GM18499 (cell line): Measurements from ENCODE around the gene ASB7.
"Not testable (repeated sequence)": the region's sequence is repeated elsewhere in the genome, so short reads cannot be mapped to it uniquely, and the experiment has no call there.

ENCODE experiments used
- ATAC-seq: cut with Tn5 transposase; IDR thresholded peaks from one replicate; pipeline ENCODE4 v1.9.1; 2021; ENCODE audit warnings: moderate number of reproducible peaks; ENCODE audit not compliant: insufficient read depth, unreplicated experiment

Gene ASB7

DNA sequence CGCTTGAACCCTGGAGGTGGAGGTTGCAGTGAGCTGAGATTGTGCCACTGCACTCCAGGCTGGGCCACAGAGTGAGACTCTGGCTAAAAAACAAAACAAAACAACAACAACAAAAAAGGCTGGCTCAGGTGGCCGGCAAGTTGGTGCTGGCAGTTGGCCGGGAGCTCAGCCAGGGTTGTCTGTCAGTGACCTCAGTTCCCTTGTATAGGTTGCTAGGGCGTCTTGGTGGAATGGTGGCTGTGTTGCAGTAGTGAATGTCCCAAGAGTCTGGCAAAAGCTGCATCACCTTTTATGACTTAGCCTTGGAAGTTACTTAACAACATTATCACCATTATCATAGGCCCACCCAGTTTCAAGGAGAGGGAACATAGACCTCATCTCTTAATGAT lies 40.6 kb downstream of the ASB7 start:
- ATAC-seq: no peak

DNA sequence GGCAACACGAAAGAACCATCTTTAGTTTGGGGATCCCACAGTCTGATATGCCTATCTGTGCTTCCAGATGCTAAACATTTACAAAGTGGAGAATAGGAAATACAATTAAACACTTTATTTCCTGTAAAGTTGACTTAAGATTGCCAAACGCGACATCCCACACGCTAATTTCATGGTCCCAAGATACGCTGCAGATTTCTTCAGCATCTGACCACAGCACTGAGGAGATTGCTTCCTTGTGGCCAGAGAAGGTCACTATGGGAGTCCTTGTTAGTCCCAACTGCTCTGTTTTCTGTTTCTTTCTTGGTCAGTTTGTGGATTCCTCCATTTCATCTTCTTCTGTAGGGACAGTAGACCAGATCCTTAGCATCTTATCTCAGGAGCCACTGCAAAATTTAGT lies 43.3 kb downstream of the ASB7 start:
- ATAC-seq: no peak

DNA sequence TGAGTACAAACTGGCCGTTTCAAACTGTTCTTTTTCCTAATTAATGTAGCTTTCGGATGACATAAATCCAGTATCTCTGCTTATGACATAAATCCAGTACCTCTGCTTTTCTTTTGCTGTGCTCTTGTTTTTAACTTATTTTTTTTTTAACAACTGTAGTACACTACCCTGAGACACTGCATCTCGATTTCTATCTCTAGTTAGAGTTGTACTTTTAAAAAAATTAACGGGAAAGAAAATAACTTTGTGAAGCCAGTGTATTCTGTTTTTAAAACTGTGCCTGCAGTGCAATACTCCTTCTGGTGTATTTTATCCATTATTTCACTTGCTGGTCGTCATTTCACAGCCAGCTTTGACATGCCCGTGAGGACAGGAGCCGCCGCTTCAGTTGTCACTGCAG lies 46.6 kb downstream of the ASB7 start:
- ATAC-seq: no peak

DNA sequence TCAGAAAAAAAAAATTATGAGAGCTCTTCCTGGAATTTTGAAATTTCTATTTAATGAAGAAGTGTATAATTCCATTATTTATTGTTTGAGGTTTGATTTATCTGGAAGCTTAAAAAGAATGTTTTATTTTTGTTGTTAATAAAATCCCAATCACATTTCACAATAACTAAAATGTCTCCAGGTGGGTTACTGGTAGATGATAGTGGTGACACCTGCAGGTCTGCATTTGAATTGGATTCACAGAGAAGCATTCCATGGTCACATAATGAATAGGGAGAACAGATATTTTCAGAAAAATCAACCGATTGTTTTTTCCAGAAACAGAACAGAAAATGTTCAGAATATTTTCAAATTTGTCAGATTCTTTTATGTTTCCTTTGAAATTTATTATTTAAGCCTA lies 48.3 kb downstream of the ASB7 start:
- ATAC-seq: no peak

DNA sequence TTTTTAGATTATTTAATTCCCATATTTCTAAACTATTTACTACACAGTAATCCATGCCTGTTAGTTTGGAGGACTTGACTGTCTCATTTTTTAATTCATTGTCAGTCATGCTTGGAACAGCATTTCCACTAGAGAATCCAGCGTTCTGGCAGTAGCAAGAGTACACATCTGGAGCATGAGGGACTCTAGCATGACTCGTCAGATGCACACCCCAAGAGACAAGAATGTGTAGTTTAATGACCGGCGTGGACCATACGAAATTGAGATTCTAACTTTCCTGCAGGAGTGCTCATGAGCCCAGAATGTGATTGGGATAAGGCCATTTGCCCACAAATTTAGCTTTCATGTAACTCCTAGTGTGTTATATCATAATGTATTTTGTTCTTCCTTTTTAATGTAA lies 48.9 kb downstream of the ASB7 start:
- no peak for ATAC-seq

DNA sequence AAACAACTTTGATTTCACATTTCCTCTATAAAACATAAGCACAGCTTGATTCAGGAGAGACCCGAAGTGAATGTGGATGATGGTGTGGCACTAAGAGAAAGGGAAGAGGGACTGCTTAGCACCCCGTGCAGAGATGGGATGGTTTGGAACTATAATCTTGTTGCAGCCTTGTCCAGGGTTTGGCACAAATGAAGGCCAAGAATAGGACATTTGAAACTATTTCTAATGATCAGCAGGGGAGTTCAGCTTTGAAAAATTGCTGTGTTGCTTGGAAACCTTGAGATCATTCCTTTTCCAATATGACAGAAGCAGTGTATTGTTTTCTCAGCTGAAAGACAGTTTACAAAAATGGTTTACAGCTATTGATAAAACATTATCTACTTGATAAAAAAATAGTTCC lies 49.7 kb downstream of the ASB7 start:
- ATAC-seq: no peak

DNA sequence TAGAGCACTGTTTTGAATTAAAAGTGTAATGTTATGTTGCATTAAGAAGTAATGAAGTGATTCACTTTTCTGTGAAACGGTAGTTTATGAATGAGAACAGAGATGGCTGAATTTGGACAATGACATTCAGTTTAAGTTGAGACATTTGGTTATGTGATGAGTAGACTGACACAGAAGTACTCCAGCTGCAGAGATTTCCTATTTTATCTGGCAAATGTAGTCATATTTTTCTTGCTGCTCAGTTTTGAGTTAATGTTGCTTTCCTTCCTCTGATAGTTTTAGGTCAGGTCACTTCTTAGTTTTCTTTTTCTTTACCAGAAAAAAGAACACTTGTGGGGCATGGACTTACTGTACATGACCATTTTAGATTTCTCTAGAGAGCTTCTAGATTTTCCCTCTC lies 51.2 kb downstream of the ASB7 start:
- no peak for ATAC-seq

DNA sequence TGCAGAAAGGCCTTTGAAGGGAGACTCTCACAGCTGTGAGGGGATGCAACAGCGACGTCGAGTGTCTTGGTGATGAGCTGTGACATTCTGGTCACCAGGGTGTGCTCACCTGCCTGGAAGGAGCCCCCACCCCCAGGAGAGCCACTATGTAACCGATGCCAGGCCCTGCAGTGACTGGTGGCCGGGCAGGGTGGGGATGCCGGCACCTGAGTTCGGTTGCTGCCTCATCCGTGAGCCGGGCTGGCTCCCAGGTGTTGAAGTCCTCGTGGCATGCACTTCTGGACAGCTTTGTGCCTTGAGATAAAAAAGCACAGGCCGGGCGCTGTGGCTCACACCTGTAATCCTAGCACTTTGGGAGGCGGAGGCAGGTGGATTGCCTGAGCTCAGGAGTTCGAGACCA lies 56.5 kb downstream of the ASB7 start:
- ATAC-seq: no peak

DNA sequence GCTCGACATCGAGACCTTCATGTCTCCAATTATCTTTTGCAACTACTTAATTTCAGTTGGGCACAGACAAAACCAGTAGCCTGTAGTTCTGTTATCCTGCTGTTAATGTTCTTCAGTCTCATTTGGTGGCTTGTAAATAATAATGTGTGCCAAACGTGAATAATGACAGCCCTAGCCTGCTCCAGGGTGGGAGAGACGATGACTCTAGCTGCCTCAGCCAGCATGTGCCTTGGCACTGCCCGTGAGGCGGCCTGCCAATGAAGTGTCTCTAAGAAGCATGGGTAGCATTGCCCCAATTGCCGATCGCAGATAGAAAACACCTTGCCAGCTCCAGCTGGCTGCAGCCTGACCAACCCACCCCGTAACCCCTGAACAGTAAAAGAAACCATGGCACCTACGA lies 58.8 kb downstream of the ASB7 start:
- ATAC-seq: no peak

DNA sequence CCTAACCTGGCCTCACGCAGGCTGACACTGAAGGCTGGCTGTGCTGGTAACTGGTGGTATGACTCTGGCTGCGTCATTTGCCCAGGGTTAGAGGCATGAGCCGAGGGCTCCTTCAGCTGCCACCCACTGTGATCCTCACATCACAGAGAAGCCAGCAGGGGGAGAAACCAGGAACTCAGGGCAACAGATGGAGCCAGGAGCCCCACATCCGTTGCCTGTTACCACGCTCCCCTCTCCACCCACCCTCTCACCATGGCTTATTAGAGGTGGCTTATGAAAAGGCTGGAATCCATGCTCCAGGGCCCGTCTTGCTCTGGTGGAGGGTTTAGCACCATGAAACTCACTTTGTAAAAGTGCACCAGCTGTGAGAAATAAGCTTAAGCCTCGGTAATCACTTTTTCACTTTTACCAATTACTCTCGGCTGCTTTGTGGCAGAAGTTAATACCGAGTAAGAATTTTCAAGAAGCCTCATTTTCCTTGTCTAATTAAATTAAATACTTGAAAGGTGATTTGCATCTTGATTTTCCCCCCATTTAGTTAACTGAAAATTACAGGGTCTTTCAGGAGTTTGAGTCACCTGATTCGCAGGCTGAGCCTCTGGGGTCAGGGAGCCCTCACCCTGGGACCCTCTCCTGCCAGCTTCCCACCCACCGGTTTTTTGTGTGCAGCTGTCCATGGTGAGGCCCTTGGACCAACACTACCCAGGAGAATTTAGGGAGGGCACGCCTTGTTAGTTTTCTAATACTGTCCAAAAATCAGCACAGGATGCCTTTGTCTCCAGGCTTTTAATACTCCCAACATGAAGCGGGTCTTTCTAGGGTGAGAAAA lies 60.9 kb downstream of the ASB7 start:
- no peak for ATAC-seq

DNA sequence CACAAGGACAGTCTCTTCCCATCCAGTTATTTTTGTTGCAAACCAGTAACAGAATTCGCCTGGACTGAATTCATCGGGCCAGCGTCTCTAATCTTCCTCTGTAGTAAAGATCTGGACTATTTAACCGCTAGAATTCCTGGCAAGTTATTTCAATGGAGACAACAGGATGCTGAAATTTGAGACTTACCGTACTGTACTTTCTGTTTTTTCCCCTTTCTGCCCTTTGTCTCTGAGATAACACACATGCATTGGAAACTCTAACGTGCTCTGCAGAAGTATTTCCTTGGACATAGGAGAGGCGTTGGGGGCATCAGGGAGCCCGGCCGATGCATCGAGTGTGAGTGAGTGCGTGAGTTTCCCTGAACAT lies 61.5 kb downstream of the ASB7 start:
- ATAC-seq: no peak

DNA sequence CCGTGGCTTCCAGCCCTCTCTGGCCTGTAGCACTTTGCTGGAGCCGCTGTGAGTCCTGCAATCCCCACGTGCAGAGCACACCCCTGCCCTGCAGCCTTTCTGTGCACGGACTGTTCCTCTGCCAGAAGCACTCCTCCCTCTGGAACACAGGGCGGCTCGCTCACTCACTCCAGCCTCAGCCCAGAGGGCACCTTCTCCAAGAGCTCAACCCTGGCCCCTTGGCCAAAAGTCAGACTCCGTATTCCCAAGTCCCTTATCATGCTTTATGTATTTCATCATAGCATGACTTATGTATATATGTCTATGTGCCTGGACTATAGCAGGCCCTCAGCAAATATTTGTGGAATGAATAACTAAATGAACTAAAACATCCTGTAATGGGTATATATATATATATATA lies 63.2 kb downstream of the ASB7 start:
- ATAC-seq: no peak

DNA sequence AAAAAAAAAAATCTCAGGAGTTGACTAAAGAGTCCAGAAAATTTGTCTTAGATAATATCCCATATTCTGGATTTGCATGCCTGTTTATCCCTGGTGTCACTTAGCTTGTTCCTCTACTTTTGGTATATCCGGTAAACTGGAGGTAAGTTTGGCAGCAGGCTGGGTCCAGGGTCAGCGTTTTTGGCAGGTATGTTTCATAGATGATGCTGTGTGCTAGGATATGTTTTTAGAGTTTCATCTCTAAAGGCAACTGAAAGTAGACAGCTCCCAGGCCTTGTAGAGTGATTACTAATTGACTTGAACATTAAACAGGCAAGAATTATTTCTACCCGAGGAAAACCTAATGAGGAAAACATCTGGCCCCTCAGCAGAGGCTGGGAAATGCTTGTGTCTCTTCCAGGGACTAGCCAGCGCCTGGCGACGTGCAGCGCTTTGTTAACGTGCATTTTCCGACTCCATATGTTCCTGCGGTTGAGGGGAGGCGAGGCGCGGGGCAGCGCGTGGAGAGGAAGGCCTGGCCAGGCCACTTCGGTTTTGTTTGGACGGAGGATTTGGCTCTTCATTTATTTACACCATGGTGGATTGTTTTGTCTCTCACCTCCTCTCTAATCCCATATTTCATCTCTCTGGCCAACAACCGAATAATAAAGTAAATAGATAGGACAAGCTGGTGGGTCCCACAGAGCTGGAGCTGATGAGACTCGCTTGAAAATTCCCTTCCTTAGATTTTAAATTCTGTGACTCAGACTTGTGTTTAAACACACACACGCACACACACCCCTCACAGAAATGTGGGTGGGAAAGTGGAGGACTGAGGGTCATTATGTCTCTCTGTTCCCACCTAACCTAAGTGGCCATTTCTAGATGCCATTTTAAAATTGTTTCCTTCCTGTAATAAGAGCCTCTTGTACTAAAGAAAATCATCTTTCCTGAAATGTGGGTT lies 65.3 kb downstream of the ASB7 start:
- ATAC-seq: no peak

DNA sequence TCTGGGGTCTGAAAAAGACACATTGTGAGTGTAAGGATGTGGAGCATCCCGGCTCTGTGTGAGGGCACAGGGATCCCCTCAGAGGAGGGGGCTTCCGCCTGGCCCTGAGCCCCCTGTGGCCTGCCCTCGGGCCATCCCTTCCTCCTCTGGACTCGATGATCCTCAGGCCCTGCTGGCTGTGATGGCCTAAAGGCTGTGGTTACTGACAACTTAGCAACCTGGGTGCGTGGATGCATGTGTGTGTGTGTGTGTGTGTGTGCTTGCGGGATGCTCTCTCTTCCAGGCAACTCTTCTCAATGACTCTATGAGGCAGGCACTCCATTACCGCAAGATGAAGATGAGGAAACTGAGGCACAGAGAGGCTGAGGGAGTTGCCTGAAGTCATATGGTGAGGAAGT lies 66.0 kb downstream of the ASB7 start:
- no peak for ATAC-seq

DNA sequence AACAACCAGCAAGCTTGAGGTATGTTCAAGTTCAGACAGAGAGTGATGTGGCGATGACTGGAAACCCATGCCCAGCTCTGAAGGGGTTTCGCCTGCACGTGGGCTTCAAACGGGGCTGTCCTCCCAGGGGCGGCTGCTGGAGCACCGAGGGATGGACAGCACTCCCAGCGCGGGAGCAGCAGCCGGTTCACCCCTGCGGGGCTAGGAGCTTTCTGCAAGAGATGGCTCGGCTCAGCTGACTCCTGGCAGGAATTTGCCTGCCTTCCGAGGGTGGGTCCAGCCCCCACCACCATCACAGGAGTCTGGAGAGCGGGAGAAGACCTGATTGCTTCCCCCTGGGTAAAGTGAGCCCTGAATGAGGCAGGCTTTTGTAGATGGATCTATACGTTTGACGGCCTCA lies 66.9 kb downstream of the ASB7 start:
- no peak for ATAC-seq

DNA sequence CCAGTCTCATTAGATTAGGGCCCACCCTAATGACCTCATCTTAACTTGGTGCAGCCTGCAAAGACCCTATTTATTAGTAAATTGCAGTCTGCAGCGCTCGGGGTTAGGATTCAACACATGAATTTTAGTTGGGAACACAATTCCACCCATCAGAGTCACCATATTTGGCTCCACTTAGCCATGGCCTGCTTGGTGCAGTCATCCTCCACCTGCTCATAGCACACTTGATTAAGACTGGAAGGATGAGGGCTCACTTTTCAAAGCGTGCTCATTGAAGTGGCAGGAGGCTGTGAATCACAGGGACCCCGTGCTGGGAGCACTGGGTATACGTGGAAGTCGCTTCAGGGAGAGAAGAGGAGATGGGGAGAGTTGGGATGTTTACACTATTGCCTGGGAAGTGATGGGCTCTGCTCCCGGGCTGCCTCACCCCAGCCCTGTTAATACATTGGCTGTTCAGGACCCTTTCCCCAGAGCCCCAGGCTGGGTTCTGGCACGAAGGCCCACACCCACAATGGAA lies 68.2 kb downstream of the ASB7 start:
- ATAC-seq: no peak

DNA sequence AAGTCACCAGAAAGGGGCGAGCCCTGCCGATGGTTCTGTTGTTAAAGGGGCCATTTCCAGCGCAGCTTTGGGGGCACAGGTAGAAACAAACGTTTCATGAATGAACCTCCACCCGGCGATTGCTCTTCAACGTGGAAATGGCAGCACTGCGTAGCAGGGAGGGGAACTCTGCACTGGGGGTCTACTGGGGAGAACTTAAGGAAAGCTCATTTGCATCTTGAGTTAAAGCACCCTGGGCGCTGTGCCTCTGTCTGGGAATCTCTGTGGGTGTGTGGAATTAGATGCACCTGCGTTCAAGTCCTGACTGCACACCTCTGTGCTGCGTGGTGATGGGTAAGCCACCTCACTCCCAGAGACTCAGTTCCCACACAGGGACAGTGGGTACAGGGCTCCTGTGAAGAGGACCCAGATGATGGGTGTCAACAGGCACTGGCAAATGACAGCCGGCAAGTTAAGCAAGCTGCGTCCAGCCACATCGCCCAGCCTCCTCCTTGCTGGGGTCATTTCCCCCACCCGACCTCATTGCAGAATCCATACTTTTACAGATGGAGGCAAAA lies 68.8 kb downstream of the ASB7 start:
- ATAC-seq: no peak

DNA sequence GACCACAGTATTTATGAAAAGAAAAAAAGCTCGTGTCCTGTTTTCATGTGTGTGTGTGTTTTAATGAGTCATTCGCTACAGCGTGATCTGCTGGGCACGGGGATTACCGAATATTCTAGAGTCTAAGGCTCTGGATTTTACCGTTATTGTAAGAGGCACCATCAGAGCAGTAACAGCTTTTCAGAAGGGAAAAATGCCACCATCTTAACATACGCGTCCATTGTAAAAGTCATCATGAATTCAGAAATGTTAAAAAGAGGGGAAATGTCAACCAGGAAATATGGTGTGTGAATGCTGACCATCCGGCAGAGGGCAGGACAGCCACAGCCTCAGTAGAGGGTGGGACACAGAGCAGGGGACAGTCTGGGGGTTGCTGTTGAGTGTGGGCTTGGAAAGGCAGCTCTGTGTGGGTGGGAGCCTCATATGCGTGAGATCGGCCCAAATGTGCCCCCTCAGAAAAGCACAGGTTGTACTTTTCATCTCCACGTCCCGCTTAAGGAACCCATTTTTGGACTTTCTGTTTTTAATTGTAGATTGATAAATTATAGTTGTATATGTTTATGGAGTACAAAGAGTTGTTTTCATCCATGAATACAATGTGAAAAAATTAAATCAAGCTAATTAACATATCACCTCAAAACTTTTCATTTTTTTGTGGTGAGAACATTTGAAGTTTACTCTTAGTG lies 69.6 kb downstream of the ASB7 start:
- ATAC-seq: no peak

DNA sequence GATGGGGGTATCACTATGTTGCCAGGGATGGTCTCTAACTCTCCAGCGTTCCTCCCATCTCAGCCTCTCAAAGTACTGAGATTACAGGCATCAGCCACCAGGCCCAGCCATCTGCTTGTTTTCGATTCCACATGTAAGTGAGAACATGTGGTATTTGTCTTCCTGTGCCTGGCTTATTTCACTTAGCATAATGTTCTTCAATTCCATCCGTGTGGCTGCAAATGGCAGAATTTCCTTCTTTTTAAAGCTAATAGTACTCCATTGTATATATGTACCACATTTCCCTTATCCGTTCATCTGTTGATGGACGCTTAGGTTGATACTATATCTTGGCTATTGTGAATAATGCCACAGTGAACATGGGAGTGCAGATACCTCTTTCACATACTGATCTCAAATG lies 70.6 kb downstream of the ASB7 start:
- no peak for ATAC-seq

DNA sequence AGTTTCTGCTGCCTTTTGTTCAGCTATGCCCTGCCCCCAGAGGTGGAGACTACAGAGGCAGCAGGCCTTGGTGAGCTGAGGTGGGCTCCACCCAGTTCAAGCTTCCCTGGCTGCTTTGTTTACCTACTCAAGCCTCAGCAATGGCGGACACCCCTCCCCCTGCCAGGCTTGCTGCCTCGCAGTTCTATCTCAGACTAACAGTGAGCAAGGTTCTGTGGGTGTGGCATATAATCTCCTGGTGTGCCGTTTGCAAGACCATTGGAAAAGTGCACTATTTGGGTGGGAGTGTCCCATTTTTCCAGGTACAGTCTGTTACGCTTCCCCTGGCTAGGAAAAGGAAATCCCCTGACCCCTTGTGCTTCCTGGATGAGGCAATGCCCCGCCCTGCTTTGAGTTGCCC lies 76.8 kb downstream of the ASB7 start:
- ATAC-seq: not testable (repeated sequence)

DNA sequence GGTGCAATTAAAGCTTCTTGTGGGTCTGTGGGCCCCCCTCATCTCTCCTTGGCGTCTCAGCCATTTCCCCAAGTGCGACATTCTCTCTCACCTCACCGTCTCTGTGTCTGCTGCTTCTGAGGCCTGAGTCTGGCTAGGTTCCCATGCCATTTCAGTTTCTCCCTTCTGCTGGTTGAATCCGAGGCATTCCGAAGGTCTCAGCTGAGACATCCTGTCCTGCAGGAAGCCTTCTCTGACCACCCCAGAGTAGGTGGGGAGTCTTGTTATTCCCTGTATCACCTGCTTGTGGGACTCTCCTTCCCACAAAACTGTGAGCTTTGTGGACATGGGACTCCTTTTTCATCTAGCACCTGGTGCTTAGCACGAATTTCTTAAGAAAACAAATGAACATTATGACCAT lies 78.3 kb downstream of the ASB7 start:
- no peak for ATAC-seq
